ENCODE data around the gene RBP3. TPM values are rescaled to one million over a fixed set of nuclear protein-coding genes. Genes with fewer than 3 reads are reported as not detected.

Gene RBP3
- total RNA-seq, 1 experiment from 2014 or later: not detected

DNA sequence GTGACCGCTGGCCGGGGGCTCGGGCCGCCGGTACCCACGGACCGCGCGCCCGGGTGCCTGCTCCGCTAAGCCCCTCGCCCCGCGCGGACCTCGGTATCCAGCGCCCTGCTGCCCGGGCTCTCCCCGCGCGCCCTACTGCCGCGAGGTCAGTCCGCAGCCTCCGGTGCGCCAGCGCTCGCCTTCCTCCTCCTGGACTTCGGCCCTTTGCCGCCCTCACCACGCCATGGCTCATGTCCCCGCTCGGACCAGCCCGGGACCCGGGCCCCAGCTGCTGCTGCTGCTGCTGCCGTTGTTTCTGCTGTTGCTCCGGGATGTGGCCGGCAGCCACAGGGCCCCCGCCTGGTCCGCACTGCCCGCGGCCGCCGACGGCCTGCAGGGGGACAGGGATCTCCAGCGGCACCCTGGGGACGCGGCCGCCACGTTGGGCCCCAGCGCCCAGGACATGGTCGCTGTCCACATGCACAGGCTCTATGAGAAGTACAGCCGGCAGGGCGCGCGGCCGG is 47.7 kb upstream of the RBP3 start:
- Histone ChIP-seq H2BK20ac (ENCODE audit: low read depth, low read length, poor library complexity, severe bottlenecking) (no peak overlapping the region), H2AK5ac (ENCODE audit: insufficient read length, low read length) (no peak overlapping the region), H3K9ac (ENCODE audit: extremely low read depth, insufficient read length, low read length) (no peak overlapping the region), H4K5ac (ENCODE audit: insufficient read length, low read depth, low read length) (no peak overlapping the region), H2BK5ac (ENCODE audit: insufficient read length, low read length) (no peak overlapping the region), H2BK12ac (ENCODE audit: insufficient read length, low read depth, low read length) (no peak overlapping the region), H3K9me3 (ENCODE audit: control insufficient read depth, low read depth, low read length) (no peaks in the 10 kb centered on the region), H4K91ac (ENCODE audit: insufficient read length, low read depth, low read length) (no peak overlapping the region), H3K23me2 (ENCODE audit: insufficient read length, low read depth, low read length, poor library complexity, severe bottlenecking) (peaks cover 4% of the 10 kb centered on the region), H4K8ac (replicated peaks; ENCODE audit: insufficient read length, low read depth, low read length) (no peak overlapping the region), H3K14ac (ENCODE audit: insufficient read depth, low read length) (no peak overlapping the region), H2BK120ac (ENCODE audit: low read depth, low read length, poor library complexity, severe bottlenecking) (no peak overlapping the region), H3T11ph (ENCODE audit: low read length) (no peak overlapping the region), H3K4me2 (ENCODE audit: insufficient read depth, insufficient read length, low read length) (peak overlapping the region; percentile 62), H3K56ac (ENCODE audit: insufficient read length, low read depth, low read length) (no peak overlapping the region), H2AFZ (ENCODE audit: low read length) (no peak overlapping the region), H4K20me1 (ENCODE audit: control insufficient read depth, insufficient read depth, insufficient read length) (peaks cover under 1% of the 10 kb centered on the region), H3K18ac (ENCODE audit: insufficient read length, low read depth, low read length) (no peak overlapping the region), H3K23ac (ENCODE audit: insufficient read length, low read depth, low read length) (no peak overlapping the region), H3K4me1 (ENCODE audit: insufficient read depth, low read length) (no peaks in the 10 kb centered on the region), H3K4ac (ENCODE audit: low read depth, low read length) (no peak overlapping the region), H3K27ac (ENCODE audit: insufficient read length, low read depth, low read length) (no peak overlapping the region), H2BK15ac (ENCODE audit: low read depth, low read length) (no peak overlapping the region), H3K27me3 (ENCODE audit: insufficient read depth, low read length) (peaks cover 14% of the 10 kb centered on the region; the same call in 1 of the 2 replicates), H3K79me2 (ENCODE audit: insufficient read depth, low read length) (no peaks in the 10 kb centered on the region), H3K79me1 (ENCODE audit: insufficient read depth, low read depth, low read length, poor library complexity, severe bottlenecking) (no peaks in the 10 kb centered on the region)
- H3K27ac Mint-ChIP-seq: no peak overlapping the region
- DNase-seq: no peak
- peaks cover 79% of the 10 kb centered on the region for H3K27me3 Mint-ChIP-seq (ENCODE audit: low read depth)
- H3K9me3 Mint-ChIP-seq: no peaks in the 10 kb centered on the region
- no CpG with 5 or more reads among the region's 57 CpGs for WGBS (ENCODE audit: extremely low coverage, insufficient read length, low lambda C conversion rate)
- TF ChIP-seq, protein P1, sequence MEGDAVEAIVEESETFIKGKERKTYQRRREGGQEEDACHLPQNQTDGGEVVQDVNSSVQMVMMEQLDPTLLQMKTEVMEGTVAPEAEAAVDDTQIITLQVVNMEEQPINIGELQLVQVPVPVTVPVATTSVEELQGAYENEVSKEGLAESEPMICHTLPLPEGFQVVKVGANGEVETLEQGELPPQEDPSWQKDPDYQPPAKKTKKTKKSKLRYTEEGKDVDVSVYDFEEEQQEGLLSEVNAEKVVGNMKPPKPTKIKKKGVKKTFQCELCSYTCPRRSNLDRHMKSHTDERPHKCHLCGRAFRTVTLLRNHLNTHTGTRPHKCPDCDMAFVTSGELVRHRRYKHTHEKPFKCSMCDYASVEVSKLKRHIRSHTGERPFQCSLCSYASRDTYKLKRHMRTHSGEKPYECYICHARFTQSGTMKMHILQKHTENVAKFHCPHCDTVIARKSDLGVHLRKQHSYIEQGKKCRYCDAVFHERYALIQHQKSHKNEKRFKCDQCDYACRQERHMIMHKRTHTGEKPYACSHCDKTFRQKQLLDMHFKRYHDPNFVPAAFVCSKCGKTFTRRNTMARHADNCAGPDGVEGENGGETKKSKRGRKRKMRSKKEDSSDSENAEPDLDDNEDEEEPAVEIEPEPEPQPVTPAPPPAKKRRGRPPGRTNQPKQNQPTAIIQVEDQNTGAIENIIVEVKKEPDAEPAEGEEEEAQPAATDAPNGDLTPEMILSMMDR (conservative IDR thresholded peaks at IDR 0.05): peak; percentile 39; the same call in 2 of the 3 replicates
- peaks cover 10 to 27% of the 10 kb centered on the region in 2 experiments for H3K4me1 Mint-ChIP-seq
- peak overlapping the region; percentile 56 to 78 for H3K4me3 Mint-ChIP-seq
- H3K36me3 Mint-ChIP-seq (ENCODE audit: insufficient read depth in 1 of 3, low read depth in 3 of 3): no peaks in the 10 kb centered on the region
